ENCODE measurements around the gene KAT2B.

KAT2B gene

GRCh38 chr3:20066850-20067617, 26.8 kb downstream of the KAT2B start:
- DNase-seq, result no peak

DNA sequence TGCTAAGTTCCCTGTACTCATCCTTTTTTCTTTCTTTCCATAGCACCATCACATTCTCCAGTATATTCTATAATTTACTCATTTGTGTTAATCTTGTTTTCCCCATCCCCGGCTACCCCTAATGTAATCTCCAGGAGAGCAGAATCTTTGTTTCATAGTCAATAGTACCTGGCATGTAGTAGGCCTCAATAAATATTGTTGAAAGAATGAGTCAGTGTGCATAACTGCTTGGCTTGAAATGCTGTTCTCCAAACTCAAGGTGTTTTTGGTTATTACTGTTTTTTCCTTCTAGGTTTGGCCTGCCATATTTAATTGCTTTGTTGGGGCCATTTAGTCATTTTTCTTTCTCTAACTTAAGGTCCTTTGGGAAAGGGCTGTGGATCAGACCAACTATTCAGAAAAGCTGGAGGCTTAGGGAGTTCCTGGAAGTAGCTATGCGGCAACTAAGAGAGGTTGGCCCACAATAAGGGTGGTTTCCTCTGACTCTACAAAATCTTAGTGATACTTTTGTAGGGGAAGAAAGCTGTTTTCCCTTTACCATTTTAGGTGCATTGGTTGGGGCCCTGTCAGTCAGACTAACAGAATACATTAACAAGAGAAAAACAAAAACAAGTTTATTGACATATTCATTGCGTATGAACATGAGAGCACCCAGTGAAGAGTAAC, 28.4 kb downstream of the KAT2B start:
- no peak for DNase-seq

DNA sequence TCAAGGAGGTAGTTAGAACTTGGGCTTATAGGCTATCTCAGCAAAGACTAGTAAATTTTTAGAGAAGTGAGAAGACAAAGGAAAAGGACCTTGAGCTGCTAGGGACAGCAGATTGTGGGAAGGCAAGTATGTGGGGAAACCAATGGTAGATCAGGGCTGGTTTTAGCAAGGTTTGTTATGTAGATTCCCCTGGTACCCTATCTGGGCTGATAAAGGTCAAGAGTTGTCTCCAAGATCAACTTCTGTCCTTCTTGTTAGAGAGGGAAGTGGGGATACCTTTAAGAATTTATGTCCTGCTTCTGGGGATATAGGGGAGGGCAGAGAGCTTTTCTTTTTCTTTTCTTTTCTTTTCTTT, 28.9 kb downstream of the KAT2B start:
- DNase-seq, result no peak

- no peak for DNase-seq
Measured at GRCh38 chr3:20071175-20071574, 30.9 kb downstream of the KAT2B start.

DNA sequence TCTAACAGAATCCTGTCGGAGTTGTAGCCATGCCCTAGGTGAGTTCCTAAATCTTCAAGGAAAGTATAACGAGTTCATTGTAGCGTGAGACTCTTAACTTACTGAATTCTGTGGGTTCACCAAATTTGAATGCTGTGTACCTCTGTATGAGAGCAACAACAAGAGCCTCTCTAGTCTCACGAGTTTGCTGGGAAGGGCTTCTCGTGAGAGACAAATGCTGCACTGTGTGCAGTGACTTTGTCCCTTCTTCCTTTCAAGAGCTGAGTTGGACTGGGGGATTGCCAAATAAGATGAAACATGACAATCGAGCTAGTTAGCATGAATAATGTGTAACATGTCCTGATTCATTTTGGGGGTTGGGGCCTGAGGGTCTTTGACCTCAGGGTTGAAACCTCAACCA, 32.2 kb downstream of the KAT2B start:
- no peak for DNase-seq

DNA sequence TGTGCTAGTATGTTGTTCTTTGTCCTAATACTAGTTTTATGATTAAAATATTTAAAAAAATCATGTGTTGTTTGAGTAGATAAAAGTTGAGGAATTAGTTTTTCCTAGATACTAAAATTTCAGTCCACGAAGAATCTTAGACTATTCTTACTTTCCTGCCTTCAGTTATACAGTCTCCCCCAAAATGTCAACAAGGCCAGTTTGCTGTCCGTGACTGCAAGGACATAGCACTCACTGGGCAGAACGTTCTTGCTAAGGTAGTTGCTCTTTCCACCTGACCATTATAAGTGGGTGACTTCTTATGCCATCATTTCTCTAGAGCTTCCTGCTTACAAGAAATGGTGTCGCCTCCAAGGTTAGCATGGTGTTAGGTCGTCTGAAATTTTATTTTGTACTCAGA, 32.8 kb downstream of the KAT2B start:
- no peak for DNase-seq

DNA sequence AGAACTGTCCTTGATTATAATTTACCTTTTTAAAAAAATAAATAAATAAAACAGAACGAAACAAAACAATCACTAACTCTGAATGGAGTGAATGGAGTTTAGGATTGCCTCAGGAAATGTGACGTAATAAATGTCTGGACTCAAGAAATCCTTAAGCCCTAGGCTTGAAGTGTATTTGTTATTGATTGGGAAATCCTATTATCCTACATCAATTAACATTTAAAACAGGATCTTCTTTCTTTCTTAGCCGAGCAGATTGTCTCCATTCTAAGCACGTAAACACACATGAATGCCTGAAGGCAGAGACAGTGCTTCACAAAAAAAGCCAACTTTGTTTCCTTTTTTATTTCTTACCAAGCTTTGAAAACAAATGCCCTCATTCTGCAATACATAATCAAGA, 33.4 kb downstream of the KAT2B start:
- DNase-seq, result no peak

DNA sequence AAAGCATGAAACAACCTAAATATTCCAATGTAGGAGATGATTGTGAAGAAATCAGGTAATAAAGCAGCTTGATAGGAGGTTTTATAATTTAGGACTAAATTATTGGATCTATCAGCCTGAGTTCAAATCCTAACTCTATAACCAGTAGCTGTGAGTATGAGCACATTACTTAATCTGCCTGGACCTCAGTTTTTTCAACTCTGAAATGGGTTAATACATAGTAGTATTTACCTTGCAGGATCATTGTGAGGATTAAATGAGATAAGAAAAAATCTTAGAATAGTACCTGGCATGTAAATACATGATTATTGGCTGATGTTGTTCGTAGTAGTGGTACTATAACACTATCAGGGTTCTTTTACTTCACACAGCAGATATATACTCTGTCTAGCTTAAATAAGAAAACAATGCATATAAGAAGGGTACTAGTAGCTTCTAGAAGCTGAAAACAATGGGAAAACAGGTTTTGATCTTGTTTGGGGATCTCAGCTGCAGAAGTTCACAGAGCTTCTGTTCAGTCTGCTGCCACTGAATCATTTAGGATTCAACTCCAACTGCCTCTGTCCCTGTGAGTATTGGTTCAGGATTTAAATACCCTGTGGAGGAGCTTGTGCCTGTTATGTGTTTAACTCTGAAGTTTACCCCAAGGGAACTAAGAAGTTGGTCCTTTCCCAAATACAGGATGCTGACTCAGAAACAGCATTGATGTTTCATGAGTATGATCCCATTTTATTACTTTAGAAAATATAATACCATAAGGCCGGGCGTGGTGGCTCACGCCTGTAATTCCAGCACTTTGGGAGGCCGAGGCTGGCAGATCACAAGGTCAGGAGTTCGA, 34.2 kb downstream of the KAT2B start:
- no peak for DNase-seq

DNA sequence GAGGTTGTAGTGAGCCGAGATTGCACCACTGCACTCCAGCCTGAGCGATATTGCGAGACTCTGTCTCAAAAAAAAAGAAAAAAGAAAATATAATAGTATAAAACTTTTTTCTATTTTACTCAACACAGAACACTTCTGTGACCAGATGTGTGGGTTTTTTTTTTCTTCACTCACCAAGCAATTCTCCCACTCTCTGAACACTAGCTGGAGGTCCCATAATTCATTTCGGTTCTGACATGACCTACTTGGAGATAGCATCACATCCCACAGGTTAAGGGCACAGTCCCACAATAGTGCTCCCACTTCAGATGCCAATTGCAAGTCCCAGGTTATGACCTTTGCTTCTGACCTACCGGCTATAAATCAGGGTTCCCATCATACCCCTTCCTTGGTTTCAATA, 35.0 kb downstream of the KAT2B start:
- DNase-seq, result no peak

DNA sequence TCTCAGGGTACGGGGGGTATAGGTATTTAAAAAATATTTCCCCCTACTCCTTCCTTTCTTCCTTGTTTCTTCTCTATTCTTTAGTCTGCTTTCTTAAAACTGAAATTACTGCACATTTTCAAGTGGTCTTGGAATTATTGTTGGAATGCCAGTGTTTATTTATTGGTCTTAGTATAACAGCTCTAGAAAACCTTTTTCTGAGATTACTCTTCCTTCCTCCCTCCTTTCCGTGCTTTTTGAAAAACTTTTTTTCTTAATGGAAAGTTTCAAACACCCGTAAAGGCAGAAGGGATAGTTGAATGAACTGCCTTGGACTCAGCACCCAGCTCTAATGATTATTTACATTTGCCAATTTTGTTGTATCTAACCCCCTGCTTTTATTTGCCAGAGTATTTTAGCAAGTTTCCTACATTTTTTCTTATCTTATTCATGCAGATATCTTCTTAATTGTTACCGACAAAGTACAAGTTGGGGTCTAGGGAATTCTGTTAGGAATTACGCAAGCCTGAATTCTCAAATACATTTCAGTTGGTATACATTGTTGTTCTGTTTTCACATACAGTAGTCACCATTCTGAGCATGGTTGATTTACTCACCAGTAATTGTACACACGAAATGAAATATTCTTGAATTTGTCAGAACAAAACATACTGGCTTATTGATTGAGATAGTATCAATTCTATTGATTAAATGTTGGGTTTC, 36.2 kb downstream of the KAT2B start:
- DNase-seq, result no peak

- DNase-seq, result no peak
Measured at GRCh38 chr3:20077068-20077467, 36.8 kb downstream of the KAT2B start.

GRCh38 chr3:20078194-20078714, 38.0 kb downstream of the KAT2B start:
- no peak for DNase-seq

GRCh38 chr3:20079621-20080020, 39.4 kb downstream of the KAT2B start:
- DNase-seq, result no peak

DNA sequence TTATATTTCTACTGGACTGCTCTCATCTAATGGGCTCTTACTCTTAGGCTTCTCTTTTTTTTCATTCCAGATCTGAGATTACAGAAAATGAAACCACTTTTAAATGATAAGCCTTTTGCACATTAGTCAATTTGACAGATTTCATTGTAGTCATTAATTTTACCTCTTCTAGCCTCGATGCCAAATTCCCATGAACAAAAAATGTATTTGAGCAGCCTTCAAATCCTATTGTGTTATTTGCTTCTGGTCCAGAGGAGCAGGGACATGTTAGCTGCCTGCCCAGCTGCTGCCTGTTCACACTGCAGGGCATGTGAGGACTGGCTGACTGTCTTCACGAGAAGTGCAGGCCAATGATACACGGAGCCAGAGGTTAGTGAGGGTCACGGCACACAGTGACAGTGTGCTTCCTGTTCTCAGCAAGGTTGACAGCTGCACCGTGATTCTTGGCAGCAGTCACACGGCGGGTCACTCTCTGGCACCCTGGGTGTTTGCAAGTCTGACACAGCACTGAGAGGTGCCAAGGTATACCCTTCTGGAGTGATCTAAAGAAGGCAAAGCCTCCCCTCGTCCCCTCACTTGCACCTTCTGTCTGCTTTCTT, 40.8 kb downstream of the KAT2B start:
- no peak for DNase-seq

DNA sequence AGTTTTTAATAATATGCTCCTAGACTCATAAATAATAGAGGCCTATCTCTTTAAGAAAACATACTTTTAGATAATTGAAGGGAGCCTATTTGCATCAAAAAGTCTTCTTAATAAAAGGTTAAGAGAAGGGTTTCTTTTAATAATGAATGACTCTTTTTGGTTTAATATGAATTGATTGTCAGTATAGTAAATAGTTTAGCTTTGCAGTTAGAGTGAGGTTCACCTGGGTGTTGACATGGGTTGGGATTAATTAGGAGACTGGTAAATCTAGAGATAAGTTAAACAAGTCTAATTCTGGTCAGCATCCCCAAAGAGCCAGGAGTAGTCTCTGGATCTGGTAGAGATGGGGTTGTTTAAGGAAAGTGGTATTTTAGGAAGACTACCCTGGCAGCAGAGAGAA, 43.0 kb downstream of the KAT2B start:
- no peak for DNase-seq

- DNase-seq, result no peak
Measured at GRCh38 chr3:20083953-20084352, 43.7 kb downstream of the KAT2B start.

DNA sequence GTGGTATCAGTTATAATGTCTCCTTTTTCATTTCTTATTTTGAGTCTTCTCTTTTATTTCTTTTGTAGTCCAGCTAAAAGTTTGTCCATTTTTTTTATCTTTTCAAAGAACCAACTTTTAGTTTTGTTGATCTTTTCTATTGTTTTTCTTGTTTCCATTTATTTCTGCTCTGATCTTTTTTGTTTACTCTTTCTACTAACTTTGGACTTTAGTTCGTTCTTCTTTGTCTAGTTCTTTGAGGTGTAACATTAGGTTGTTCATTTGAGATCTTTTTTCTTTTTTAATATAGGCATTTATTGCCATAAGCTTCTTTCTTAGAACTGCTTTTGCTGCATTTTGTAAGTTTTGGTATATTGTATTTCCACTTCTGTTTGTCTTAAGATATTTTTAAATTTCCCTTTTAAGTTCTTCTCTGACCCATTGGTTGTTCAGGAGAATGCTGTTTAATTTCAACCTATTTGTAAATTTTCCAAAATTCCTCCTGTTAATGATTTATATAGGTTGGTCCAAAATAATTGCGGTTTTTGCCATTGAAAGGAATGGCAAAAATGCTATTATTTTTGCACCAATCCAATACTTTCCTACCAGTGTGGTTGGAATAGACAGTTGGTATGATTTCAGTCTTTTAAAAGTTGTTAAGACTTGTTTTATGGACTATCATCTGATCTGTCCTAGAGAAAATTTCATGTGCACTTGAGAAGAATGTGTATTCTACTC, 51.2 kb downstream of the KAT2B start:
- no peak for DNase-seq

- no peak for DNase-seq
Measured at GRCh38 chr3:20095470-20095869, 55.2 kb downstream of the KAT2B start.

DNA sequence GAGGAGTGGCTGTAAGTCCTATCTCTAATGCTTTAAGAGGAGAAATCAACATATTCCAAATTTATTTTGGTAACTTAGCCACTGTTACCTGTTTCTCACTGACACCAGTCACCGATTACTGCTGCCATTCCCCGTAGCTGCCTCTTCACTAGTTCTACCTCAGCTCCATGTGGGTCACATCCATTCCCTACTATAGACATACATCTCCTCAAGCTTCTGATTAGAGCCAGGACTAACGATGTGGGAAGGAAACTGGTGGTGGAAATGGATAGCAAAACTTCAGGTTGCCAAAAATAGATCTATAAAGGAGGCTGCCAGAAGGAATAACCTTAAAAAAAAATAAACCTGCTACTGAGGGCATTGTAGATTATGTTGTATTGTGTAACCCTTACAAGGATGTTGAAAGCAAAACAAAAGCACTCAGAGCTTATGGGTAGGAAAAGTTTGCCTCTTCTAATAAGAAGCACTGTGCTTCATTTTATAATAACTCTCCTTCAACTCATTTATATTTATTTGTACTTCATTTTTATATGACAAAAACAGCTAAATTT, 56.0 kb downstream of the KAT2B start:
- no peak for DNase-seq

DNA sequence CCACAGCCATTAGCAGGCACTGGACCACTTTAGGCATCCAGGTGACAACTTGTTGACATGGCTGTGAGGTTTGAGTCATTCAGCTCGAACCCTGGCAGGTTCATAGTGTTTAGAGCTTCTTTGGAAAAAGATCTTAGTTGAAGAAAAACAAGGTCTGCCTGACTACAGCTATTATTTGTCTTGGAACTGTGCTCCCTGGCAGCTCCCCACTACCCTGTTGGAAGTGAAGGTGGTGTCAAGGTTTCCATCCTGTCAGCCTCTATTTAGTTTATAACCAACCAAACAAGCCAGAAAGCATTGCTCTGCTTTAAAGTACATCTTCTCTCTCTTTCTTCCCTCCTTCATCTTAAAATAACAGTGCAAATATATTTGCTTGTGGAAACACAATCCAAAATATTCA, 56.8 kb downstream of the KAT2B start:
- DNase-seq, result no peak

DNA sequence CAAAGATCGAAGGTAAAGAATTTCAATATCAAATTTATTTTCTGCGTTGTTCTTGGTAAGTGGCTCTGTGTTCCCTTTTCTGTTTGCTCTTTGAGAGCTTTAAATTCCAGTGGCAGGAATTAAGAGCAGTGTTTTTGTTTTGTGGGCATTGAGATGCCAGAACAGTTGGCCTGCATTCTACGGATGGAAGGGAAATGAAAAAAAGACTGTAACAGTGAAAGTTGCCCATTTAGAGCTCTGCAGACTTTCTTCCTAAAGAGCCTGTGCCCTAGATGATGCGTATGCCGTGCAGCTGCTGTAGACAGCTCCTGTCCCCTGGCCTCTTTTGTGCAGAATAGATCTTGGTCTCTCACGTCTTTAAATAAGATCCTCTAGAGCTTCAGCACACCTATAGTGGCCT, 58.8 kb downstream of the KAT2B start:
- no peak for DNase-seq

GRCh38 chr3:20100151-20100550, 59.9 kb downstream of the KAT2B start:
- no peak for DNase-seq

Data from cortex of kidney (tissue), 1 donor.